ENCODE data around the gene NAPSA. TPM values are rescaled to one million over a fixed set of nuclear protein-coding genes. Genes with fewer than 3 reads are reported as not detected.

The NAPSA gene
- total and polyA plus RNA-seq, 2 donors (not counting 3 experiments of a cell fraction or from before 2014, with no cell fraction given): 0.19 TPM; not detected in 1

GRCh38 chr19:50380137-50380536, 14.7 kb upstream of the NAPSA start:
- H3K4me1 ChIP-seq (ENCODE audit: control insufficient read depth, extremely low read depth, insufficient read depth, low read length): peaks cover 12% of the 10 kb centered on the region
- no peak for TF ChIP-seq POLR2A (IDR thresholded peaks at IDR 0.05; ENCODE audit: low read depth, low read length)
- no peak for TF ChIP-seq MAX (IDR thresholded peaks at IDR 0.05; ENCODE audit: insufficient read depth, insufficient read length)
- no peak for TF ChIP-seq FOS (IDR thresholded peaks at IDR 0.05; ENCODE audit: borderline replicate concordance, insufficient read depth, low read length)
- TF ChIP-seq GATA2 (IDR thresholded peaks at IDR 0.05; ENCODE audit: insufficient read depth, insufficient read length, low read depth, low read length): no peak
- no peak for TF ChIP-seq CTCF (IDR thresholded peaks at IDR 0.05; ENCODE audit: extremely low read depth in 1 of 2, insufficient read depth in 1 of 2, low read depth in 1 of 2, low read length in 2 of 2)
- TF ChIP-seq EZH2 (IDR thresholded peaks at IDR 0.05; ENCODE audit: borderline replicate concordance, low read depth, low read length, severe bottlenecking): no peak
- no peak for TF ChIP-seq JUN (IDR thresholded peaks at IDR 0.05; ENCODE audit: borderline replicate concordance, insufficient read depth, insufficient read length, low read depth)
- no peak for TF ChIP-seq POLR2AphosphoS5 (IDR thresholded peaks at IDR 0.05; ENCODE audit: insufficient read depth, low read depth, low read length)
- no peak for TF ChIP-seq MYC (IDR thresholded peaks at IDR 0.05; ENCODE audit: low read depth, low read length)
- CTCF ChIA-PET: no interaction called here
- H4K20me1 ChIP-seq (replicated peaks; ENCODE audit: control insufficient read depth, extremely low read depth, insufficient read depth, low read length): no peaks in the 10 kb centered on the region
- intact Hi-C loops (cut with micrococcal nuclease) (no loop called here), dilution Hi-C loops (cut with MboI; ENCODE audit: extremely low pct_ligation_motif_present, low sequenced_read_pairs) (no loop called here)
- FAIRE-seq (no peak), DNase-seq (ENCODE audit: low read depth, low spot score) (no peak)
- BruUV-seq (replicated peaks): no TSS peak
- POLR2A ChIA-PET: no interaction called here
- H3K9ac ChIP-seq (replicated peaks; ENCODE audit: extremely low read depth, insufficient read depth, low read length): no peak overlapping the region
- H3K4me3 ChIP-seq (replicated peaks in 1 of 3; ENCODE audit: insufficient read depth in 1 of 3, low read depth in 1 of 3, low read length in 3 of 3): no peak overlapping the region
- H3K9me3 ChIP-seq (replicated peaks; ENCODE audit: control insufficient read depth, insufficient read depth, low read length): no peaks in the 10 kb centered on the region
- no peak overlapping the region for H3K27ac ChIP-seq (ENCODE audit: insufficient read depth, low read depth, low read length)
- no peak overlapping the region for H3K4me2 ChIP-seq (ENCODE audit: insufficient read depth, low read length)
- no peaks in the 10 kb centered on the region for H3K27me3 ChIP-seq (ENCODE audit: control insufficient read depth in 2 of 2, insufficient read depth in 2 of 2, low read length in 2 of 2)
- no peaks in the 10 kb centered on the region for H3K9me1 ChIP-seq (replicated peaks; ENCODE audit: control insufficient read depth, extremely low read depth, insufficient read depth, low read length)
- H3K79me2 ChIP-seq (ENCODE audit: control insufficient read depth, insufficient read depth, low read length): peaks cover 8% of the 10 kb centered on the region
- H3K36me3 ChIP-seq (ENCODE audit: control insufficient read depth in 2 of 2, extremely low read depth in 1 of 2, insufficient read depth in 2 of 2, low read length in 2 of 2): peaks cover 6 to 36% of the 10 kb centered on the region in 2 experiments
- H2AFZ ChIP-seq (ENCODE audit: low read depth, low read length): no peak overlapping the region

All from endothelial cell of umbilical vein (primary cell).